MCF 10A (cell line): ENCODE data around the gene TIAM1. TPM values are rescaled to one million over a fixed set of nuclear protein-coding genes. Genes with fewer than 3 reads are reported as not detected.

Source experiments
- BruUV-seq: library from RNA; stranded (reverse); fragments of 400-500 nt; replicated peaks from 2 replicates; lab custom pipeline; 2021; lab: Mats Ljungman, UMichigan
- CTCF ChIA-PET: fragments of 300-600 bp; sonication (Branson Sonifier 250); formaldehyde crosslinking; extraction: SDS; loops from one replicate; lab custom pipeline; 2021; ENCODE audit warnings: antibody characterized with exemption, inconsistent platforms; lab: Yijun Ruan, JAX
- POLR2A ChIA-PET: fragments of 300-600, 350-650 bp; sonication (Branson Sonifier 250); formaldehyde crosslinking; extraction: SDS; loops from one replicate; lab custom pipeline; 2020; ENCODE audit warnings: antibody characterized with exemption, inconsistent platforms; lab: Yijun Ruan, JAX
- DNase-seq: peaks from one replicate; pipeline ENCODE4 v3.0.0-alpha.2; 2018; ENCODE audit not compliant: unreplicated experiment
- H3K27ac Mint-ChIP-seq: one replicate; pipeline ENCODE4 v1.8.0; 2022; ENCODE audit warnings: mild to moderate bottlenecking, low read depth, mixed read lengths; ENCODE audit not compliant: unreplicated experiment
- H3K27me3 Mint-ChIP-seq: one replicate; pipeline ENCODE4 v1.8.0; 2022; ENCODE audit warnings: mixed read lengths; ENCODE audit not compliant: insufficient read depth, unreplicated experiment
- H3K36me3 Mint-ChIP-seq: one replicate; pipeline ENCODE4 v1.8.0; 2022; ENCODE audit warnings: mild to moderate bottlenecking, moderate library complexity, mixed read lengths; ENCODE audit not compliant: insufficient read depth, unreplicated experiment
- H3K4me1 Mint-ChIP-seq: one replicate; pipeline ENCODE4 v1.8.0; 2022; ENCODE audit warnings: mixed read lengths; ENCODE audit not compliant: insufficient read depth, unreplicated experiment
- H3K4me3 Mint-ChIP-seq: one replicate; pipeline ENCODE4 v1.8.0; 2022; ENCODE audit warnings: mild to moderate bottlenecking, moderate library complexity, mixed read lengths; ENCODE audit not compliant: unreplicated experiment
- H3K9me3 Mint-ChIP-seq: one replicate; pipeline ENCODE4 v1.8.0; 2022; ENCODE audit warnings: mixed read lengths; ENCODE audit not compliant: unreplicated experiment
- intact Hi-C: fragments of 100-400 bp; cut with micrococcal nuclease; formaldehyde crosslinking; loops from 2 replicates; pipeline ENCODE4 v1.14.1; 2022
- total RNA-seq: library from RNA; stranded (reverse); gene quantifications from 2 replicates; pipeline ENCODE4 v1.2.3, GENCODE V29; 2022
- TF ChIP-seq, protein P1 (sequence below): fragments of 200-600 bp; IDR thresholded peaks from one replicate; pipeline ENCODE4 v1.8.0; 2022; ENCODE audit warnings: antibody characterized with exemption, mild to moderate bottlenecking; ENCODE audit not compliant: unreplicated experiment

Gene TIAM1
- total RNA-seq, 1 experiment from 2014 or later = 9.8 TPM

DNA sequence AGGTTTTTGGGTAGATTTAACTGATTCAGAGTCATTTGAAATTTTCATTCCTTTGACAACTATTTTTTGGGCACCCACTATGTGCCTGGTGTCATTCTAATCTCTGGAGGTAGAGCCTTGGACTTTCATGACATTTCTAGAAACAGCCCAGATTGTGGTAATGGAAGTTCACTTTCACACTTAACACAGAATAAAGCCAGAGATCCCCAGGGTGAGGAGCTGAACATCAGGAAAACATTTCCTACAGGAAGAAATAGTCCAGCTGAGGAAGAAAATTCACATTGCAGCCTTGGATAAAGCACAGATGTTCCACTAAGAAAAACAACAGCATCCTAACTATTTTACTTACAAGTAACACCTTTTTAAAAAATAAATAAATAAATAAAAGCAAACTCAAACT lies 203.4 kb downstream of the TIAM1 start:
- CTCF ChIA-PET = no interaction called here
- Mint-ChIP-seq H3K4me1 (no peaks in the 10 kb centered on the region), H3K4me3 (no peak overlapping the region), H3K27me3 (no peaks in the 10 kb centered on the region), H3K36me3 (no peaks in the 10 kb centered on the region), H3K9me3 (no peaks in the 10 kb centered on the region), H3K27ac (no peak overlapping the region)
- POLR2A ChIA-PET = no interaction called here
- intact Hi-C loops = no loop called here
- no TSS peak for BruUV-seq
- DNase-seq = no peak
- TF ChIP-seq, protein P1, sequence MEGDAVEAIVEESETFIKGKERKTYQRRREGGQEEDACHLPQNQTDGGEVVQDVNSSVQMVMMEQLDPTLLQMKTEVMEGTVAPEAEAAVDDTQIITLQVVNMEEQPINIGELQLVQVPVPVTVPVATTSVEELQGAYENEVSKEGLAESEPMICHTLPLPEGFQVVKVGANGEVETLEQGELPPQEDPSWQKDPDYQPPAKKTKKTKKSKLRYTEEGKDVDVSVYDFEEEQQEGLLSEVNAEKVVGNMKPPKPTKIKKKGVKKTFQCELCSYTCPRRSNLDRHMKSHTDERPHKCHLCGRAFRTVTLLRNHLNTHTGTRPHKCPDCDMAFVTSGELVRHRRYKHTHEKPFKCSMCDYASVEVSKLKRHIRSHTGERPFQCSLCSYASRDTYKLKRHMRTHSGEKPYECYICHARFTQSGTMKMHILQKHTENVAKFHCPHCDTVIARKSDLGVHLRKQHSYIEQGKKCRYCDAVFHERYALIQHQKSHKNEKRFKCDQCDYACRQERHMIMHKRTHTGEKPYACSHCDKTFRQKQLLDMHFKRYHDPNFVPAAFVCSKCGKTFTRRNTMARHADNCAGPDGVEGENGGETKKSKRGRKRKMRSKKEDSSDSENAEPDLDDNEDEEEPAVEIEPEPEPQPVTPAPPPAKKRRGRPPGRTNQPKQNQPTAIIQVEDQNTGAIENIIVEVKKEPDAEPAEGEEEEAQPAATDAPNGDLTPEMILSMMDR = no peak

DNA sequence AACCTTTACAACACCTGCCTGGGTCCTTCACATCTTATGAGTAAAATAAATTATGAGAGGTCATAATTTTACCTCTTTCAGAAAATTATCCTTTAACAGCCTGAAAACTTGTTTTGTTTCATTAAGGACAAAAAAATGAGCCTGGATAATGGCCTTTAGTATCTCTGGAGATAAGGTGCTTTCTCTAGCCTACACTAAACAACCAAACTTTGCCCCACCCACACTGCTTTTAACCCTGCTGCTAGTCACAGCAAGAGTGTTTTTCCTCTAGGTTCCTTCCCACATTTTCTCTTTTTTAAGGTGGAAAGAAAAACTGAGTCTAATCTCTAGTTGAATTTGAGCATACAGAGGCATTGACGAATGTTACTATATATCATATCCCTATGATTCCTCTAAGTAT lies 204.0 kb downstream of the TIAM1 start:
- intact Hi-C loops = no loop called here
- no TSS peak for BruUV-seq
- CTCF ChIA-PET = no interaction called here
- Mint-ChIP-seq H3K27me3 (no peaks in the 10 kb centered on the region), H3K4me3 (no peak overlapping the region), H3K4me1 (no peaks in the 10 kb centered on the region), H3K9me3 (no peaks in the 10 kb centered on the region), H3K36me3 (no peaks in the 10 kb centered on the region), H3K27ac (no peak overlapping the region)
- POLR2A ChIA-PET = no interaction called here
- DNase-seq = no peak
- TF ChIP-seq, protein P1 = no peak

DNA sequence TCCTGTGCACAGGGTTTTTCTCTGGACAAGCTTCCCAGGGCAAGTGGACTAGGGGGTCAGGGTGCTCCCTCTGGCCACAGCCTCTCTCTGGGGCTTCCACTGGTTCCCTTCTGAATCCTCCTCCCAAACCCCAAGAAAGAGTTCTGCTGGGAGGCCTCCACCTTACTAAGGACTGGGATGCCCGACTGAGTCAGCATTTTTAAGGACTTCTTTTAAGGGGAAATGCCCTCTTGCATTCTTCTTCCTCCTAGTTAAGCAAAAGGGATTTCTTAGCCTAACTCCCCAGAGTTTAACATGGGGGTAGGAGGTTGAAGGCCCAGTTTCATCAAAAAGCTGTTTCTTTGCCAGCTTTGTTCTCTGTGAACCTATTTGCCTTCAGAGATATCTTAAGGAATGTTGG lies 206.1 kb downstream of the TIAM1 start:
- H3K36me3 Mint-ChIP-seq = no peaks in the 10 kb centered on the region
- no peak overlapping the region for H3K4me3 Mint-ChIP-seq
- intact Hi-C loops = no loop called here
- no peaks in the 10 kb centered on the region for H3K4me1 Mint-ChIP-seq
- TF ChIP-seq, protein P1 = no peak
- POLR2A ChIA-PET = no interaction called here
- H3K27me3 Mint-ChIP-seq = no peaks in the 10 kb centered on the region
- DNase-seq = no peak
- CTCF ChIA-PET = no interaction called here
- no TSS peak for BruUV-seq
- H3K9me3 Mint-ChIP-seq = no peaks in the 10 kb centered on the region
- H3K27ac Mint-ChIP-seq = no peak overlapping the region

DNA sequence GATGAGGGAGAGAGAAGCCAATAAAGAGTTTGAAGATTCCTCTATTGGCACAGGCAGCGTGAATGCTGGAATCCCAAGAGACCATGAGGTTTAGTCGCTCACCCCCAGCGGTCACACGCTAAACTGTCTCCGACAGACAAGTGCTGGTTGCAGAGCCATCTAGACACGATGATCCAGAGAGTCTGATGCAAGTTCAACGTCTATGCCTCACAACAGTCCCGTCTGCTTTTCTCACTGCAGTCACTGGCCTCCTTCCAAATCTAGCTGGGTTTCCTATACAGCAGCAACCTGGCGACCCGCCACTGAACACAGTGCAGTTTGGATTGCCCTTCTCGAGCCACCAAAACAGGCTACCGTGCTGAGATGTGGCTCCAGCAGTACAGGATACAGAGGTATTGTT lies 207.2 kb downstream of the TIAM1 start:
- BruUV-seq = no TSS peak
- H3K36me3 Mint-ChIP-seq = no peaks in the 10 kb centered on the region
- no peak overlapping the region for H3K27ac Mint-ChIP-seq
- intact Hi-C loops = no loop called here
- H3K9me3 Mint-ChIP-seq = no peaks in the 10 kb centered on the region
- no peaks in the 10 kb centered on the region for H3K4me1 Mint-ChIP-seq
- CTCF ChIA-PET = no interaction called here
- TF ChIP-seq, protein P1 = no peak
- POLR2A ChIA-PET = no interaction called here
- H3K4me3 Mint-ChIP-seq = no peak overlapping the region
- peak; percentile 17 for DNase-seq
- H3K27me3 Mint-ChIP-seq = no peaks in the 10 kb centered on the region
